Fibroblast of skin of right biceps (primary cell): ENCODE data around the gene AMIGO3.
"Not testable (repeated sequence)": the region's sequence is repeated elsewhere in the genome, so short reads cannot be mapped to it uniquely, and the experiment has no call there.

Experiments used
- DNase-seq: peaks from one replicate; pipeline ENCODE4 v3.0.0-alpha.2; 2013

The AMIGO3 gene

DNA sequence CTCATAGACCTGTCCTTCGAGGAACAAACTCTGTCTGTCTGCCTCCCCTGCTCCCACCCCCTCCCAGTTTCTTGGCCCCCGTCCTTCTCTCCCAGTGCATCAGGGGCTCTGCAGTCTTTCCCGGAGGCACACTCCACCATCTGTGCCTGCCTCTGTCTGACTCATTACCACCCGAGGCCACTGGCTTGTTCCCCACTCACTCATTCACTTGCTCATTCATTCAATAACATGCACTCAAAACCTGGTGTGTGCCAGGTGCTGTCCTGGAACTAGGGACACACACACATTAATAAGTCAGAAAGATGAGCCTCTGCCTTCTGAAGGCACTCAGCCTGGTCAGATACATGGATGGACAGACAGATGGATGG is 12.4 kb downstream of the AMIGO3 start:
- DNase-seq = no peak

DNA sequence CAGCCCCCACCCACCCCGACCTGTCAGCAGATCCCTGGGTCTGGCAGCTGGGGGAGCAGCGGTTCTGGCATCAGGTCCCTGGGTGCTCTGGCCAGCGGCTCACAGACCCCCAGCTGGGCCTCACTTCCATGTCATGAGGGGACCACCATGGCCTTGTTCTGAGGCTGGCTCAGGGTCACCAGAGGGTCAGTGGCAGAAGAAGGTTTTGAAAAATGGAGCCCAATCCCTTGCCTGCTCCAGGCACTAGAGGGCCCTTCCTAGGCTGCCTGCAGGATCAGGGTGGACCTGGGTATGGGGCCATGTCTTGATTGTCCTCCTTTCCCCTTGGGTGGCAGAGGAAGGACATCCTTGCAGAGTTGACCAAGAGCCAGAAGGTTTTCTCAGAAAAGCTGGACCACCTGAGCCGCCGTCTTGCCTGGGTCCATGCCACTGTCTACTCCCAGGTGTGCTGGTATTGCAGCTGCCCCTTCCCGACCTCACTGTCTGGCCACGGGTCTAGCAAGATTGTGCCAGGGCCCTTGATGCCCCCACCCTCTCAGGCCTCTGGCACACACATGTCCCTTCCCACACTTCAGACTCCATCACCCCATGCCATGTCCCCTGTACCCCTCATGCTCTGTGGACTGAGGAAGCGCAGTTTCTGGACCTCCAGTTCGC is 12.9 kb downstream of the AMIGO3 start:
- DNase-seq = no peak

DNA sequence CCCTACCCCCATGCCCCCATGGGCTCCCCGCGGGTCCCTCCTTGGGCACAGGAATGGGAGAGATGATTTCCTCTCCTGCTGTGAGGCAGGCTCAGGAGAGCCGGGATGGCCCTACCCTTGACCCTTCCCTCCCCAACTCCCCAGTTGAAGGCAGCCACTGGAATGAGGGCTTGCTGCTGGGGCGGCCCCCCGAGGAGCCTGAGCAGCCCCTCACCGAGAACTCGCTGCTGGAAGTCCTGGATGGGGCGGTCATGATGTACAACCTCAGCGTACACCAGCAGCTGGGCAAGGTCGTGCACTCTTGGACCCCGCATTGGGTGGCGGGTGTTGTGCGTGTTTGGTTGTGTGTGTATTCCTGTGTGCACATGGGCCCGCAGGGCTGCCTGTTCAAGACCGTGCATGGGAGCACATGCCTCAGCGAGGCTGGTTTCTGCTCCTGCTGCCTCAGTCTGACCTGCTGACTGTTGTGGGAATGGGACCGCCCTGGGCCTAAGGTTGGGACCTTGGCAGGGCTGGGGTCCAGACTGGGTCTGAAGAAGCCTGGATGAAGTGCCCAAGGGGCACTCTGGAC is 14.0 kb downstream of the AMIGO3 start:
- DNase-seq = no peak

DNA sequence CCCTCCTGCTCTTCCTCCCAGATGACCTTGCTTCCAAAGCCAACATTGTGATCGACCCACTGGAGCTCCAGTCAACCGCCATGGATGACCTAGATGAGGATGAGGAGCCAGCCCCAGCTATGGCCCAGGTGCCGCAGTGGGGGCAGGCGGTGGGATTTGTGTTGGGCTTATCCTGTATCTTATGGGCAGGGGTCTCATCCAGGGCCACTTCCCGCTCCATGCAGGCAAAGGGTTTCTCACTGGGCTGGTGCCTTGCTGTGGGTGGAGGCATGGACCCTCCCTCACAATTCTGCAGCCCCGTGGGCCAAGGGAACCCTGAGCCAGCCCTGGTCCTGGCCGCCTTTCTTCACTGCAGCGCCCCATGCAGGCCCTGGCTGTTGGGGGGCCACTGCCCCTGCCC is 14.9 kb downstream of the AMIGO3 start:
- no peak for DNase-seq

DNA sequence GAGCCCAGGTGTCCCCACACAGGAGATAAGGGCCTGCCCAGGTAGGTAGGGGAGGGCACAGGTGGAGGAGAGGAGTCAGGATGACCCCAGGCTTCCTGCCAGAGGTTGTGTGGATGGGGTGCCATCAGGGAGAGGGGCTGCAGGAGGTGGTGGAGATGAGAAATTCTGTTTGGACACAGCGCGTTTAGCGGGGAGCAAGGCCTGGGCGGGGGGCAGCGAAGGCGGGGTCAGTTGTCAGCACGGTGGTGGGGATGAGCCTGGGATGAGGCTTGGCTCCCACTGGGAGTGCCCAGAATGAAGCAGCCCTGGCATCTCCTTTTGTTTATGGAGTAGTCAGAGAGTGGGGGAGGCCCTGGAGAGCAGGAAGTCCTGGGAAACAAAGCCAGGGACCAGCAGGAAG is 15.5 kb downstream of the AMIGO3 start:
- DNase-seq = no peak

DNA sequence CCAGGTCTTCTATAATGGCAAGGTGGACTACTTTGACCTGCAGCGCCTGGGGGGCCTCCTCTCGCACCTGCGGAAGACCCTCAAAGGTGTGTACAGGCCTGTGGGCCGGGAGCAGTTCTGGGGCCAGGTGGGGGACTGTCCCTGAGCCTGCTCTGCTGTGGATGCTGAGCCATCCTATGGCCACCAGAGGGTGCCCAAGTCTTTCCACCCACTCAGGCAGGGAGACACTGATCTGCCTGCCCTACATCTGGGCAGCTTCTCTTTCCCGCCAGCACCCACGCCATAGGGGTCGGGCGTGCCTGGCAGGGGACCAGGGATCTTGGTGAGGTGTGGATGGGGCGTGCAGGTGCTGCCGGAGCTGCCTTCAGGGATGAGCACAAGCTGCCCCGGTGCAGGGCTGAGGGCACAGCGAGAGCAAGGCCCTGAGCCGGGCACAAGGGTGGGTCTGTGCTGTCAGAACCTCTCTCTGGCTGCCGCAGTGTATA is 16.0 kb downstream of the AMIGO3 start:
- DNase-seq = peak; percentile 59

DNA sequence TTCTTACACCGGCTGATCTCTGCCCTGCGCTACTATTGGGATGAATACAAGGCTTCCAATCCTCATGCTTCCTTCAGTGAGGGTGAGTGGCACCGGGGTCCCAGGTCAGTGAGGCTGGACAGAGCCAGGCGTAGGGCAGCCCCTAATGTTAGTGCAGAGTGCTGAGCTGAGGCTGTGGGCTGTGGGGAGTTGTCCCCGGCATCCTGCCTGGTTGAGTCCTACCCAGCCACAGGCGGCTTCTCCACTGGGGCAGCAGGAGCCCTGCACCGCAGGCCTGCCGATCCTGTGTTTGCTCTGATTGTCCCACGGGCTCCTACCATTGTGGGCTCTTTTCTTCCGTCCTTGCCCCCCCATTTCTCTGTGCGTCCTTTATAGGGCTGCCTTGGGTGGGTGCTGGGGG is 16.8 kb downstream of the AMIGO3 start:
- no peak for DNase-seq

DNA sequence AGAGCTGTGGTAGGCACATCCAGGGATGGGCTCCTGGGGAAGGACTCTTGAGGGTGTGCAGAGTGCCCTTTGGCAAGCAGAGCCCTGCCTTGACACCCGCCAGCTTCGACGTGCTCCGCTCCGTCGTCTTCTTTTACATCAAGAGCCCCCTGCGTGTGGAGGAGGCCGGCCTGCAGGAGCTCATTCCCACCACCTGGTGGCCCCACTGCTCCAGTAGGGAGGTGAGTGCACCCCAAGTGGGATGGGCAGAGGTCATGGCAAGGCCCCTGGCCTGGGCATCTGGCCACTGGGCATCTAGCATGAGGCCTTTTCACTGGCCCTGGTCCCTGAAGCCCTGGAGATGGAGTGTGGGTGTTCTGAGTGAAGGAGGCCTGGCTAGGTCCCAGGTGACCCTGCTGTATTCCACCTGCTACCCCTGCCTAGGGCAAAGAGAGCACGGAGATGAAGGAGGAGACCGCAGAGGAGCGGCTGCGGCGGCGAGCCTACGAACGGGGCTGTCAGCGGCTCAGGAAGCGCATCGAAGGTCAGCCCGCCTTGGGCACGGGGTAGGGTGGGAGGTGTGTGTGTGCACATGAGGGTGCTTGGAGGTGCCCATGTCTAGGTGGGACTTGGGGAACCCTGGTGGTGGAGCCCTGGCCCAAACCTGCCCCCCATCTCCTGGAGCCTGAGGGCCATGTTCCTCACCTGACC is 18.0 kb downstream of the AMIGO3 start:
- DNase-seq = no peak

DNA sequence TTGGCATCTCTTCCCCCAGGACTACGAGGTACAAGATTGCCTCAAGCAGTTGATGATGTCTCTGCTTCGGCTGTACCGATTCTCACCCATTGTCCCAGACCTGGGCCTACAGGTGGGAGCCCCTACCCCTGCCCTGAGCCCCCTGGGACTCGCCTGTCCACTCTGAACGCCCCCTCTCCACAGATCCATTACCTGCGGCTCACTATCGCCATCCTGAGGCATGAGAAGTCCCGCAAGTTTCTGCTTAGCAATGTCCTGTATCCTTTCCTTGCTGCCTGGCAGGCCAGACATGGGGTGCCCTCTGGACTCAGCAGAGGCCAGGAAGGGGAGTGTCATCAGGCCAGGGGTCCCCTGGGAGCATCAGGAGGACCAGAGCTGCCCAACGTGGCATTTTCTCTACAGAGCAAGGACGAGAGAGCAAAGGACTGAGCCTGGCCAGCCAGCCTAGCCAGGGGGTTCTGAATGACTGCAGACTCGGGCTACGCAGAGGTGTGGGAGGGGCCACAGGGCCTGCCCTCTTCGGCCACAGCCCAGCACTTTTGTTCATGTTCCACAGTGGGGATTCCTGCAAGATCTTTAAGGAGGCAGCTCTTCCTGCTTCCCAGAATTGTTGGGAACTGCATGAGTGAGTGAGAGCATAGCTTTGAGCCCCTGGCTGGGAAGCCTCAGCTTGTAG is 18.9 kb downstream of the AMIGO3 start:
- DNase-seq = no peak

DNA sequence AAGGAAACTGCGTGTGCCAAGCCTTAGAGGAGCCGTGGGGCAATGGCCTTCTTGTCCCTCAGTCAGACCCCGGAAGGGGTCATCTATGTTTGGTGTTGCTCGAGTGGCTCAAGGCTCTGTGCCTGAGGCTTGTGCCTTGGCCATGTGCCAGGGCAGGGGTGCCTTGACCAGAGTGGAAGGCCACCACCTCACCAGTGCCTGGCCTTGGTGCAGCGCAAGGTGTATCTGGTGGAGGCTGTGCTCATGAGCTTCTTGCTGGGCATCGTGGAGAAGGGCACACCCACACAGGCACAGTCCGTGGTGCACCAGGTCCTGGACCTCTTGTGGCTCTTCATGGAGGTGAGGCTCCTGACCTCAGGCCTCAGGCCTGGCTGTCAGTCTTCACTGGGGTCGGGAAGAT is 19.5 kb downstream of the AMIGO3 start:
- DNase-seq = no peak

DNA sequence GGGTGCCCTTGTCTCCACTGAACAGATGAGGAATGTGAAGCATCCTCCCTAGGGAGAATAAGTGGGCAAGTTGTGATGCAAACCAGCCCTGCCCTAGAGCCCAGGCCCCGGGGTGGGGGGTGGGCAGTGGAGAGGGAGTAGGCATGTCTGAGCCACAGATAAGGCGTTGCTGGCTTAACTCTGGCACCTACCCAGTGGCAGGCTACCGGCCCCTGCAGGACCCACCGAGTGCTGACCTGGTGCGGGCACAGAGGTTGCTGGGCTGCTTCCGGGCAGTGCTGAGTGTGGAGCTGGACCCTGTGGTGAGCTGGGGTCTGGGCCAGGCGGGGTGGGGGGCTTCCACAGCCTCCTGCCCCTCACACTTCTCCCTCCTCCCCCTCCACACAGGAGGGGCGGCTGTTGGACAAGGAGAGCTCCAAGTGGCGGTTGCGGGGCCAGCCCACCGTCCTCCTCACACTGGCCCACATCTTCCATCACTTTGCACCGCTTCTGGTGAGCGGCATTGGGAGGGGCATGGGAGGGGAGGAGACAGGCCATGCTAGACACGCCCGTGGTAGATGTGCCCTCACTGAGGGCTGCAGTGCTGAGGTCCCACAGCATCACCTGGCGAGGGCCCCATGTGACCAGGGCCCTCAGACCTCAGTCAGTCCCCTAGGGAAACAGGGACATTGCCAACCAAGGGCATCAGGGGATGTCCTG is 20.1 kb downstream of the AMIGO3 start:
- DNase-seq = no peak

DNA sequence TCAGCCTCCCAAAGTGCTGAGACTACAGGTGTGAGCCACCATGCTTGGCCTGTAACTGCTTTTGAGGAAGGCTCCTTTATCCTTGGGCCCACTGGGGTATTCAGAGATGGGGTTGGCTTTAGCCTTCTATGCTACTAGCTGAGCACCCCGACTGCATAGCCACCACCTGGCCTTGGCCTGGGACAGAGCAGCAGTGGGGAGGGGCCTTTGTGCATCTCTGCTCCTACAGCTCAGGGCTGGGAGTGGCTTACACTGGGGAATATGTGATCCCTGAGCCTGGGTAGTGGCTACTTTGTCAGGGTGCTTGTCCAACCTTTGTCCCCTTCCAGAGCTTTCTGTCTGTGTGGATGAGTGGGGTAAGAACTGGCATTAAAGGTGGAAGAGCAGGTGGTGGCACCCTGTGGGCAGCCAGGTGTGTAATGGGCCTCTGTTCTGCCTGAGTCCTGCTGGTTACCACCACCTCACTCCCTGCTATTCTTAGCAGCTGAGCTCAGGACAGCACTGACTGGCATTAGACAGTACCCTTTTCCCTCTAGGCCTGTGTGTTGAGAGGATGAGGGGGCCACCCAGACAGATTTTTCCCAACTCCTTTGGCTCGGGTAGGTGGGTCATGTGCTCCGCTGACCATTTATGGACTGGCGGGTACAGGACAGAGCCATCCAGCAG is 24.0 kb downstream of the AMIGO3 start:
- DNase-seq = not testable (repeated sequence)

DNA sequence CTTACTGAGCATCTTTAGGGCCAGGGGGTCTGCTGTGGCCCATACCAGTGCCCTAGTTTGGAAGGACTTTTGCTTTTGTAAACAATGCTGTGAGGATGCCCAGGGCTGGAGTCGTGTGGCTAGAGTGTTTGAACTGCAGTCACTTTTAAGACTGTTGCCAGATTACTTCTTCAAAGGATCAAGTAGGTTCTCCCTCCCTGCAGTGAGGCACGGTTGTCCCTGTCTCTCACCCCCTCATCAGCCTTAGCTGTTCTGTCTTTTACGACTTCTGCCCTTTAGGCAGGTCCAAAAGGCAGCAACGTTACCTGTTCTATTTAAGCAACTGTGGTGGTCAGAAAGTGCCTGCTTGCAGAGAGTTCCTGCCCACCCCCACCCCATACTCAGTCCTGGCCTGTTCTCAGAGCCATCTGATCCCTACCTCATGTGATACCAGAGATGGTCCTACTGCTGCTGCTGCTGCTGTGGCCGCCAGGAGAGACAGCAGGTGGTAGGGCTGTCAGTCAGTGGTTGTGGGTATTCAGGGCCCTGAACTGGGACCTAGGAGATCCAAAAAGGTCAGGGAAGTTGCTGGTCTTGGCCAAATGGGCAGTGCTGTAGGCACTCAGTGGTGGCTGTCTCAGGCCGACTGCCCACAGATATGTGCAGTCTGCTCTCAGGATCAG is 24.9 kb downstream of the AMIGO3 start:
- not testable (repeated sequence) for DNase-seq

DNA sequence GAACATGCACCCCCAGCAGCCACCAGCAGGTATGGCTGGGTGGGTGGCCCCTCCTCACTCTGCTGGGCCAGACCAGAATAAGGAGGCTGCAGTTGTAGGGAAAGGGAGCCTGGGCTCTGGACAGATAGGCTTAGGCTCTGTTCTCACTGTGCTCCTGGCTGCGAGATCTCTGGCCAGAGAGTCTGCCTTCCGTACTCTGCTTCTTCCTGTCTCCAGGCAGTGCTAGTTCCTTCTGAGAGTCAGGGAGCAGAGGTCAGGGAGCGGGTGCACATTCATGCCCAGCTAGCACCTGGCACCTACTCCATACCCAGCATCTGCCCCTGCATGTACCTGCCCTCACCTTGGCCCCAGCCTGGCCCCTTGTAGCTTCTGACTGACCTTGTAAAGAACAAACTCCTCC is 28.0 kb downstream of the AMIGO3 start:
- DNase-seq = not testable (repeated sequence)

DNA sequence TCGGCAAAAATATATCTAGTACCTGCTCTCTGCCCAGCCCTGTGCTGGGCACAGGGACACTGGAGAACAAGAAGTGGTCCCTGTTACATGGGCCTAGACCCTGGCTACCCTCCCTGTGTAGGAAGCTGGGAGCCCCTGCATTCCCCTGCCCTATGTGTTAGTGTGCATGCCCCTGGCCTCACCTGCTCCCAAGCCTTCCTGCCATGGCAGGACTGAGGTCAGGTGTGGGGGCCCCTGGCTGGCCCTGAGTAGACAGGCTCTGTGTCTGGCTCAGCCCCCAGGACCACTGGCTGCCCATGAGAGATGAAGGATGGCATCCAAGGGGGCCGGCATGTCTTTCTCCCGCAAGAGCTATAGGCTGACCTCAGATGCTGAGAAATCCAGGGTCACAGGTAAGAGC is 28.6 kb downstream of the AMIGO3 start:
- DNase-seq = not testable (repeated sequence)

DNA sequence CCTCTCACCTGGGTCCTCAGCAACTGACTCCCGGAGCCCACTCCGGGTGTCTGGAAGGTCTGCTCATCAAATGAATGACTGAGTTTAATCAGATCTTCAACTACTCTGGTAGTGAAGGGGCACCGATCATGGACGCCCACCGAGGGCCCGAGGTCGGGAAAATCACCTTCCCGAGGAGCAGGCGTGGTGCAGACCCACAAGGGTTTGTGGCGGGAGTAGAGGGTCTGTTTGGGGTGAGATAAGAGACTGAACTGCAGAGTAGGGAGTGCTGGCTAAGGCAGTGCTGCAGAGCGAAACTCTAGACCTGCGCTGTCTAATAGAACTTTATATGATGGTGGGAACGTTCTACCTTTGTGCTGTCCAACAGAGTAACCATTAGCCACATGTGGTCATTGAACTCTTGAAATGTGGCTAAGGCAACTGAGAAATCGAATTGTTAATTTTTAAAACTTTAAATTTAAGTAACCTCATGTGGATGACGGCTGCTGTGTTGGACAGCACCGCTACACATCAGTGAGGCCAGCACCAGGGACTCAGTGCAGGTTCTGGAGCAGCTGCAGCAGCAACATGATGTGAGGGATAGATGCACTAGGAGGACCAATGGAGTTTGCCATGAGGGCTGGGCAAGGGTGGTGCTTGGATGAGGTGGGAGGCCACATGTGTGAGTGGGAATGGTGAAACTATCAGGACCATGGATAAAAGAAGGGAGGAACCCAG is 29.4 kb downstream of the AMIGO3 start:
- not testable (repeated sequence) for DNase-seq

DNA sequence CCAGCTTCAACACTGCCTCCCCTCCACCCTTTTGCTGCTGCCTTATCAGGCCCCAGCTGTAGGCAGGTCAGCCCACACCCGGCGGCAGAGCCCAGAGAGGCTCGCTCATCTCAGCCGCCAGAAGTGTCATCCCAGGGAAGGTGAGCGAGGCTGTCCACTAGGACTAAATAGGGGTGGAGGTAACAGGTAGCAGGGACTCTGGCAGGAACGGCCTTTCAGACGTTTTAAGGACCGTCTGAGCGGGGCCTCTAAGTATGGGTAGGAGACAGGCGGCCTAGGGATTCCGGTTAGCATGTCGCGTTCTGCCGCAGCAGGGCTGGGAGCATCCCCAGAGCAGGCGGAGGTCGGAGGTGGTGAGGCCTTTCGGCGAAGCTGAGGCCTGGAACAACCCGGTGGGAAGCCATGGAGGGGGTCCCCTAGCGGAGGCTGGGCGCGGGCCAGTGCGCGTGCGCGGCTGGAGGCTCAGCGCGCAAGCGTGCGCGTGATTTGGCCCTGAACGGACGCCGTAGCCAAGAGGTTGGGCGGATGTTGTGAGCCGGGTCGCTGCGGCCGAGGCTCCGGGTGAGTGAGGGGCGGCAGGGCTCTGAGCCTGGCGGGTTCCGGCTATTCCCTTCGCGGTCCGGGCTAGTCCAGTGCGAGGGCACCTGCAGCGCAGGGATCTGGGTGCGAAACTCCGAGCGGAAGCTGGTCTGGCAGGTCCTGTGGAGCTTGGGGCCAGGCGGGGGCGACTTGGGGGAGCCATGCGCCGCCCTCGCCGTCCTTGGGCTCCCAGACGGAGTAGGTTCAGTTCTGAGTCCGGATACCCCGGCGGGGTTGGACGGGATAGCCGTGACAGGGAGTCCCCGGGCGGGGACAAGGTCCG is 30.2 kb downstream of the AMIGO3 start, which contains the start of the genes MST1 and RNF123:
TSS of gene MST1 (minus strand) at position 429 of the 862 bp plus-strand sequence. CDS start 783 bp downstream, outside the sequence.
TSS of gene RNF123 (plus strand) at position 512 of the 862 bp plus-strand sequence. CDS start 1,609 bp downstream, outside the sequence.
- DNase-seq = peak; percentile 92

DNA sequence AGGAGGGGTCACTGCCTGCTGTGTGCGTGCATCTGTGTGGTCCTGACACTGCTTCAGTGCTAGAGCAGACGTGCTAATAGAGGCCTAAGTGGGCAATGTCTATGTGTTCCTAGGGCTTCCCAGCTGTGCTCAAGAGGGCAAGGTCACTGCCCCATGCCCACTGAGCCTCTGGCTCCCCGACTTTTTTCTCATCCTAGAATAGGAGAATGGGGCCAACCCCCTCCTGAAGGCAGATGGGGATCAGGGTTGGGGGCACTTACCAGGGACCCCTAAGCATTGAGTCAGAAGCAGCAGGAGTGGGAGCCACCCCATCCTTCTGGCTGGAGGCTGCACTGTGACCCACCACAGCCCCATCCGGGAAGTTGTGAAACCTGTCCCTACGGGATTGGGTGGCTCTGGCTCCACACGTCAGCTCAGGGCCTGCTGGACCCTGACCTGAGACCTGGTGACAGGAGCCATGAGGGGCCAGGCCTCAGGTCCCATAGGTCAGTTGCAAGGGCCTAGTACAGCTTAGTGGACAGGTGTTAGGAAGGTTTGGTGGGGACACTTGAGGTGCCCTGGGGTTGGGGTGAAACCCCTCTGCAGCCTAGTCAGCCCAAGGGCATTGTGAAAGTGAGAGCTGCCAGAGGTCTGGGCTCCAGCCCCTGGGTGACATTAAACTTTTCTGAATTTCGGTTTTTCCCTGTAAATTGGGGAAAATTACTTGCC is 31.0 kb downstream of the AMIGO3 start:
- not testable (repeated sequence) for DNase-seq

DNA sequence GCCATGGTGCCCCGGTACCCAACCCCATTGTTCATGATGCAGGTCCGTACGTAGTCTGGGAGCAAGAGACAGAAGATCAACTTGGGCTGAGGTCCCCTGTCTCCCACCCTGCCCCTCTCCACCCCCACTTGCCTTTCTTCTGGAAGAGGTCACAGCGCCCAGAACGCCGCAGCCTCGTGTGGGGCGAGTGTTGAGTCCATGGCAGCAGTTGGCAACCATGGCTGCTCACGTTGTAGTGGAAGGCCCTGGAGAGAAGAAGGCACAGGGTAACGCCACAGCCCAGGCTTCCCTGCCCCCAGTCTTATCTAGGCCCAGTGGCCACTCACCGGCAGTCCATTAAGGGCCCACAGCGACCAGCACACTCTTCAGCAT is 32.1 kb downstream of the AMIGO3 start:
- DNase-seq = not testable (repeated sequence)
